Heart left ventricle (tissue), 13 donors: ENCODE results near the gene IGF2R.

Experiments
- POLR2A ChIP-seq, 2 donors: fragments of 450-650 bp; IDR thresholded peaks; one replicate each; pipeline ENCODE4 v1.6.1; 2017; ENCODE audit warnings: antibody characterized with exemption in 2 of 2, mild to moderate bottlenecking in 2 of 2, moderate library complexity in 2 of 2
- TF ChIP-seq, protein P1 (sequence below), 12 donors: fragments of 200-600 bp; sonication (generic) in 4 of 12; IDR thresholded peaks; one replicate each; pipeline versions ENCODE4 v1.5.0 to v1.8.0; 2018 to 2022; ENCODE audit warnings: antibody characterized with exemption in 12 of 12, mild to moderate bottlenecking in 5 of 12
- donor health status: ischemic (EF 13 %, LVEDD 7.1; RV severe dilation, severe dysfunction).
- donor health status: DM: no; HTN: yes; CAD: no.
- donor health status: DM: no; HTN: no; CAD: no.
- donor health status: ischemic (EF 25% LVEDD 6.9; RV normal size, moderate dysfunction).
- donor health status: ischemic (EF 25% LVEDD 5.7; RV mildly dilated, moderate dysfunction).
- donor health status: ischemic (EF 35%, LVEDD 5.7; RV mildly dilated, moderate dysfunction).
- donor health status: nonischemic (EF 11% LVEDD 7.7; RV severe dilation, severe dysfunction).
- donor health status: DM: yes; HTN: yes; CAD: no.
- donor health status: PGD.
- donor health status: ischemic (EF 29% LVEDD 5.4; RV normal size, mild dysfunction).
- donor health status: nonischemic (EF 23%, LVEDD 6.1; RV moderate dilation, normal function).

DNA sequence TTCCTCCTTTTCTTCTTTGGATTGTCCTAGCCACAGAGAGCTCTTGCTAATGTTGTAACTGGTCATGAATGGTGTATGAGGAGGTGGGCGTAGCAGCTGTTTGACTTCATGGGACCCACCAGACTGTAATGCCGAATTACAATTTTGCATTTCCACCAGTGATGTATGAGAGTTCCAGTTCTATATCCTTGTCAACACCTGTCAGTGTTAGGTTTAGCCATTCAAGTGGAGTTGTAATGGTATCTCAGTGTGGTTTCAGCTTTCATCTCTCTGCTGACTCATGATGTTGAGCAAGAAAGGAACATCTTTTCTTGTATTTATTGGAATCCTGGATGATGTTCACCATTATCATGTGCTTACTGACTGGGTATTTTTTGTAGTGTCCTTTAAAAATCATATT, 5.1 kb downstream of the IGF2R start:
- TF ChIP-seq, protein P1, sequence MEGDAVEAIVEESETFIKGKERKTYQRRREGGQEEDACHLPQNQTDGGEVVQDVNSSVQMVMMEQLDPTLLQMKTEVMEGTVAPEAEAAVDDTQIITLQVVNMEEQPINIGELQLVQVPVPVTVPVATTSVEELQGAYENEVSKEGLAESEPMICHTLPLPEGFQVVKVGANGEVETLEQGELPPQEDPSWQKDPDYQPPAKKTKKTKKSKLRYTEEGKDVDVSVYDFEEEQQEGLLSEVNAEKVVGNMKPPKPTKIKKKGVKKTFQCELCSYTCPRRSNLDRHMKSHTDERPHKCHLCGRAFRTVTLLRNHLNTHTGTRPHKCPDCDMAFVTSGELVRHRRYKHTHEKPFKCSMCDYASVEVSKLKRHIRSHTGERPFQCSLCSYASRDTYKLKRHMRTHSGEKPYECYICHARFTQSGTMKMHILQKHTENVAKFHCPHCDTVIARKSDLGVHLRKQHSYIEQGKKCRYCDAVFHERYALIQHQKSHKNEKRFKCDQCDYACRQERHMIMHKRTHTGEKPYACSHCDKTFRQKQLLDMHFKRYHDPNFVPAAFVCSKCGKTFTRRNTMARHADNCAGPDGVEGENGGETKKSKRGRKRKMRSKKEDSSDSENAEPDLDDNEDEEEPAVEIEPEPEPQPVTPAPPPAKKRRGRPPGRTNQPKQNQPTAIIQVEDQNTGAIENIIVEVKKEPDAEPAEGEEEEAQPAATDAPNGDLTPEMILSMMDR (IDR thresholded peaks at IDR 0.05), result no peak
- TF ChIP-seq POLR2A (IDR thresholded peaks at IDR 0.05), result no peak
